ENCODE data around the gene MEI1. TPM values are rescaled to one million over a fixed set of nuclear protein-coding genes. Genes with fewer than 3 reads are reported as not detected.

The MEI1 gene
- total and polyA plus RNA-seq, 2 donors (not counting 1 experiment from before 2014, with no cell fraction given): 50.1 to 64.8 TPM

DNA sequence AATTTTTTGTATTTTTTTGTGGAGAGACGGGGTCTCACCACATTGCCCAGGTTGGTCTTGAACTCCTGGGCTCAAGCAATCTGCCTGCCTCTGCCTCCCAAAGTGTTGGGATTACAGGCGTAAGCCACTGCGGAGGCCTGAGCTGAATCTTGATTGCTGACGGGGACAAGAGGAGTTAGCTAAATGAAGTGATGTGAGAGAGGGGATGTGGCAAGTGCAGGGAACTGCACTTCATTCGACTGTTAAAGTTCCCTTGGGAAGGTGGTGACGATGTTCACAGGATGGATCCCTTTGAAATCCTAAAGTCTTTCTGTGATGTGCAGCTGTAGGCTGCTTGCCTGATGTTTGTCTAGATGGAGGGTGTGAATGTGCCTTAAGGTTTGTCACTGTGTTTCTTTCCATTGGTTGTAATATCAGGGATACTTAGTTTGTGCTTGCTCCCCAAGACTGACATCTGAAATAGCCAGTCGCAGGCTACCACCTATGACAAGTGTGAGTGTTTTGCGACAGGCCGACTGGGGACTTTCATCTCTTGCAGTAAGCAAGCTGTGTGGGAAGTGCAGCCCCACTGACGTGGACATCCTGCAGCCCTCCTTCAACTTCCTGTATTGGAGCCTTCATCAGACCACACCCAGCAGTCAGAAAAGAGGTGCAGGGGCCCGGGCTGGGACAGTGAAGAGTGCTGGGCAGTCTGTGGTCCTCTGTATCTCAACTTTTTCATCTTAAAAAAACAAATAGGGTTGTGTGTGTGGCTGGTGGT, 81.6 kb downstream of the MEI1 start:
- DNase-seq: peak; percentile 94
- TF ChIP-seq, protein P1, sequence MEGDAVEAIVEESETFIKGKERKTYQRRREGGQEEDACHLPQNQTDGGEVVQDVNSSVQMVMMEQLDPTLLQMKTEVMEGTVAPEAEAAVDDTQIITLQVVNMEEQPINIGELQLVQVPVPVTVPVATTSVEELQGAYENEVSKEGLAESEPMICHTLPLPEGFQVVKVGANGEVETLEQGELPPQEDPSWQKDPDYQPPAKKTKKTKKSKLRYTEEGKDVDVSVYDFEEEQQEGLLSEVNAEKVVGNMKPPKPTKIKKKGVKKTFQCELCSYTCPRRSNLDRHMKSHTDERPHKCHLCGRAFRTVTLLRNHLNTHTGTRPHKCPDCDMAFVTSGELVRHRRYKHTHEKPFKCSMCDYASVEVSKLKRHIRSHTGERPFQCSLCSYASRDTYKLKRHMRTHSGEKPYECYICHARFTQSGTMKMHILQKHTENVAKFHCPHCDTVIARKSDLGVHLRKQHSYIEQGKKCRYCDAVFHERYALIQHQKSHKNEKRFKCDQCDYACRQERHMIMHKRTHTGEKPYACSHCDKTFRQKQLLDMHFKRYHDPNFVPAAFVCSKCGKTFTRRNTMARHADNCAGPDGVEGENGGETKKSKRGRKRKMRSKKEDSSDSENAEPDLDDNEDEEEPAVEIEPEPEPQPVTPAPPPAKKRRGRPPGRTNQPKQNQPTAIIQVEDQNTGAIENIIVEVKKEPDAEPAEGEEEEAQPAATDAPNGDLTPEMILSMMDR (IDR thresholded peaks at IDR 0.05): no peak
- TF ChIP-seq EZH2 (IDR thresholded peaks at IDR 0.05; ENCODE audit: borderline replicate concordance, insufficient read depth, low read depth, low read length, poor library complexity, severe bottlenecking): no peak
- Histone ChIP-seq H3K79me2 (ENCODE audit: control insufficient read depth, insufficient read depth, low read length) (peaks cover 34% of the 10 kb centered on the region), H3K9ac (ENCODE audit: low read length) (peak overlapping the region; percentile 71), H3K27ac (ENCODE audit: low read length in 2 of 2) (peak overlapping the region; percentile 90 to 95), H3K27me3 (replicated peaks in 1 of 4; ENCODE audit: control extremely low read depth in 1 of 4, control insufficient read depth in 3 of 4, insufficient read depth in 4 of 4, low read length in 3 of 4) (no peaks in the 10 kb centered on the region), H3K36me3 (replicated peaks in 1 of 2; ENCODE audit: control extremely low read depth in 1 of 2, control insufficient read depth in 1 of 2, extremely low read depth in 1 of 2, insufficient read depth in 2 of 2, low read length in 1 of 2) (peaks cover 0 to 4% of the 10 kb centered on the region in 2 experiments), H3K4me1 (ENCODE audit: control insufficient read depth in 2 of 2, insufficient read depth in 2 of 2, low read length in 2 of 2) (peaks cover 26 to 31% of the 10 kb centered on the region in 2 donors), H3K4me2 (replicated peaks; ENCODE audit: low read depth, low read length, poor library complexity, severe bottlenecking) (peak overlapping the region; percentile 90), H2AFZ (ENCODE audit: insufficient read depth, low read depth, low read length, poor library complexity, severe bottlenecking) (peak overlapping the region; percentile 81), H3K4me3 (ENCODE audit: control extremely low read depth in 1 of 5, extremely low read depth in 1 of 5, insufficient read depth in 1 of 5, low read depth in 2 of 5, low read length in 4 of 5) (peak overlapping the region; percentile 47 to 76 (median 60)), H3K9me3 (ENCODE audit: control extremely low read depth in 1 of 3, control insufficient read depth in 2 of 3, insufficient read depth in 1 of 3, low read length in 2 of 3) (no peaks in the 10 kb centered on the region), H4K20me1 (ENCODE audit: control insufficient read depth, insufficient read depth, low read length, poor library complexity, severe bottlenecking) (no peaks in the 10 kb centered on the region)
- Mint-ChIP-seq H3K27me3 (no peaks in the 10 kb centered on the region), H3K9me3 (ENCODE audit: insufficient read depth) (no peaks in the 10 kb centered on the region), H3K27ac (peak overlapping the region; percentile 98), H3K4me1 (peaks cover 37% of the 10 kb centered on the region), H3K4me3 (peak overlapping the region; percentile 88)
- CTCF ChIA-PET: interaction anchor here (0.6 to 4.8 kb wide), 10 partner anchors 18 to 664 kb away, joined by 3 to 45 read pairs (median 6); partner anchors contain the start of genes CCDC134, MEI1 and SREBF2
- POLR2A ChIA-PET: interaction anchor here (0.5 to 4.8 kb wide), 11 partner anchors 9 to 351 kb away, joined by 3 to 68 read pairs (median 6); partner anchors contain the start of genes CCDC134, DESI1, SNU13 and SREBF2
- intact Hi-C loops (cut with micrococcal nuclease): loop anchor here (1.0 to 5.0 kb wide), 4 partner anchors 19 to 291 kb away; partner anchors contain the start of genes CCDC134, CENPM, NAGA and PHETA2
- peak; percentile 96 for ATAC-seq (ENCODE audit: low read depth)
- WGBS (ENCODE audit: insufficient coverage): 32% methylated on average over 9 of the region's 11 CpGs

Data from B cell (primary cell).